Measurements from ENCODE around the gene ABCC3. TPM values are rescaled to one million over a fixed set of nuclear protein-coding genes. Genes with fewer than 3 reads are reported as not detected.
A peak's percentile ranks its signal among the peaks of the same experiment; 100 is the strongest.

ABCC3 gene
- total and polyA plus RNA-seq, 2 of the 8 experiments (the other 6 are each of a cell fraction or from before 2014, with no cell fraction given), result 0.35 to 0.37 TPM

GRCh38 chr17:50659179-50659578 lies 24.5 kb downstream of the ABCC3 start:
- H2BK15ac ChIP-seq (ENCODE audit: low read length), result no peak overlapping the region

More at GRCh38 chr17:50659179-50659578, 24.5 kb downstream of the ABCC3 start:
- no peaks in the 10 kb centered on the region for H3K23me2 ChIP-seq (ENCODE audit: low read depth, low read length)
- H2AFZ ChIP-seq (ENCODE audit: low read length), result no peak overlapping the region
- ChIA-PET POLR2A (ENCODE audit: partially characterized antibody) (interaction anchor here (0.6 to 1.3 kb wide), 2 partner anchors 14 to 20 kb away, joined by 3 read pairs; no protein-coding TSS in a partner anchor), CTCF (ENCODE audit: partially characterized antibody) (interaction anchor here (0.6 to 10.0 kb wide), 18 partner anchors 10 to 361 kb away, joined by 3 to 96 read pairs (median 4); no protein-coding TSS in a partner anchor)
- H2BK12ac ChIP-seq (ENCODE audit: low read depth, low read length), result no peak overlapping the region
- no peak overlapping the region for H2BK20ac ChIP-seq (ENCODE audit: low read length)
- no peak overlapping the region for H3K27ac ChIP-seq (ENCODE audit: low read depth, low read length)
- H4K5ac ChIP-seq (ENCODE audit: insufficient read length, low read depth, low read length), result no peak overlapping the region
- FAIRE-seq (no peak), DNase-seq (ENCODE audit: low read depth in 1 of 2, low spot score in 2 of 2) (peak in 1 of 2 experiments; percentile 58)
- no peak overlapping the region for H2BK120ac ChIP-seq (replicated peaks; ENCODE audit: low read depth, low read length)
- no peaks in the 10 kb centered on the region for H3K9me3 ChIP-seq (ENCODE audit: insufficient read depth in 2 of 2, low read depth in 1 of 2, low read length in 1 of 2)
- no peak overlapping the region for H3K56ac ChIP-seq (replicated peaks; ENCODE audit: insufficient read length, low read depth, low read length)
- no peak overlapping the region for H3K4me2 ChIP-seq (ENCODE audit: insufficient read depth in 1 of 2, low read depth in 2 of 2, low read length in 2 of 2)
- no peak overlapping the region for H3K4me3 ChIP-seq (ENCODE audit: extremely low read depth in 1 of 4, insufficient read depth in 2 of 4, low read depth in 3 of 4, low read length in 4 of 4)
- H3K4me1 ChIP-seq (replicated peaks in 1 of 4; ENCODE audit: control insufficient read depth in 3 of 4, insufficient read depth in 4 of 4, low read length in 3 of 4), result peaks cover 3 to 8% (median 5%) of the 10 kb centered on the region in 4 experiments; a peak in 6 of 7 replicates
- WGBS, 2 experiments (ENCODE audit: extremely low coverage in 1 of 2, insufficient coverage in 1 of 2, insufficient read length in 1 of 2, insufficient replicate concordance in 2 of 2, low coverage in 1 of 2, low lambda C conversion rate in 2 of 2, missing lambda C conversion rate in 1 of 2), result 84% methylated on average over 5 of the region's 10 CpGs; no CpG with 5 or more reads in 1 of the 2 experiments
- H3K27me3 ChIP-seq (replicated peaks in 1 of 4; ENCODE audit: control insufficient read depth in 3 of 4, extremely low read depth in 1 of 4, insufficient read depth in 3 of 4, low read length in 3 of 4), result no peaks in the 10 kb centered on the region
- no peaks in the 10 kb centered on the region for H3K79me2 ChIP-seq (ENCODE audit: control insufficient read depth in 1 of 2, insufficient read depth in 2 of 2, low read length in 2 of 2)
- H4K20me1 ChIP-seq (replicated peaks in 1 of 2; ENCODE audit: control insufficient read depth in 1 of 2, insufficient read depth in 2 of 2, low read length in 2 of 2), result no peaks in the 10 kb centered on the region
- TF ChIP-seq RAD21 (IDR thresholded peaks at IDR 0.05 in 1 of 2, conservative IDR thresholded peaks at IDR 0.05 in 1 of 2; ENCODE audit: low read depth in 2 of 2, low read length in 2 of 2) (peak; percentile 63 to 79), CREB1 (IDR thresholded peaks at IDR 0.05) (no peak), CTCF (IDR thresholded peaks at IDR 0.05; ENCODE audit: control extremely low read depth in 1 of 3, insufficient read depth in 1 of 3, low read depth in 1 of 3, low read length in 3 of 3) (peak; percentile 40 to 62 (median 43))
- H4K8ac ChIP-seq (ENCODE audit: extremely low read depth, insufficient read depth, low read length), result no peak overlapping the region
- H3K36me3 ChIP-seq (ENCODE audit: control insufficient read depth in 2 of 4, insufficient read depth in 4 of 4, low read length in 3 of 4), result no peaks in the 10 kb centered on the region
- no peak overlapping the region for H3K23ac ChIP-seq (ENCODE audit: insufficient read length)
- no peak overlapping the region for H4K91ac ChIP-seq (replicated peaks; ENCODE audit: insufficient read length, low read length)
- H3K79me1 ChIP-seq (ENCODE audit: low read depth, low read length), result no peaks in the 10 kb centered on the region
- no peak overlapping the region for H3K9ac ChIP-seq (replicated peaks in 1 of 4; ENCODE audit: extremely low read depth in 1 of 4, low read depth in 3 of 4, low read length in 3 of 4)
- H3K18ac ChIP-seq (ENCODE audit: extremely low read depth, low read length), result no peak overlapping the region
- no peak overlapping the region for H3K14ac ChIP-seq (ENCODE audit: insufficient read length)
- no peak overlapping the region for H2BK5ac ChIP-seq (ENCODE audit: low read depth, low read length)
- no peak overlapping the region for H3K4ac ChIP-seq (replicated peaks; ENCODE audit: insufficient read length, low read depth, low read length)
- no peak overlapping the region for H2AK5ac ChIP-seq (ENCODE audit: low read depth, low read length)

Measured in H1 (cell line).